WTC11 (cell line): ENCODE data around the gene PCDH9.

ENCODE experiments used
- ATF1 ChIP-seq: sonication (generic); formaldehyde crosslinking; IDR thresholded peaks from 2 replicates; pipeline ENCODE4 v1.8.1; 2023; ENCODE audit warnings: mild to moderate bottlenecking, moderate library complexity, missing genetic modification reagents
- ATF2 ChIP-seq: sonication (generic); formaldehyde crosslinking; IDR thresholded peaks from 2 replicates; pipeline ENCODE4 v1.8.1; 2022; ENCODE audit warnings: low read depth, missing genetic modification reagents, borderline replicate concordance
- CTCF ChIP-seq: fragments of 200-600 bp; IDR thresholded peaks from 2 replicates; pipeline ENCODE4 v1.8.0; 2022; ENCODE audit warnings: antibody characterized with exemption
- ESRRA ChIP-seq: sonication (generic); formaldehyde crosslinking; IDR thresholded peaks from 2 replicates; pipeline ENCODE4 v1.8.1; 2022; ENCODE audit warnings: mild to moderate bottlenecking, missing genetic modification reagents, borderline replicate concordance
- FOXJ3 ChIP-seq: sonication (generic); formaldehyde crosslinking; IDR thresholded peaks from 2 replicates; pipeline ENCODE4 v1.9.0; 2021; ENCODE audit warnings: missing genetic modification reagents, mild to moderate bottlenecking, borderline replicate concordance
- FOXP1 ChIP-seq: sonication (generic); formaldehyde crosslinking; IDR thresholded peaks from 2 replicates; pipeline ENCODE4 v1.8.0; 2022; ENCODE audit warnings: missing genetic modification reagents, mild to moderate bottlenecking, moderate library complexity, borderline replicate concordance
- GABPB1 ChIP-seq: sonication (generic); formaldehyde crosslinking; IDR thresholded peaks from 2 replicates; pipeline ENCODE4 v1.8.1; 2023; ENCODE audit warnings: mild to moderate bottlenecking, missing genetic modification reagents
- JUN ChIP-seq: sonication (generic); formaldehyde crosslinking; IDR thresholded peaks from 2 replicates; pipeline ENCODE4 v1.8.0; 2023; ENCODE audit warnings: mild to moderate bottlenecking, missing genetic modification reagents
- KAT7 ChIP-seq: sonication (generic); formaldehyde crosslinking; IDR thresholded peaks from 2 replicates; pipeline ENCODE4 v1.8.1; 2023; ENCODE audit warnings: missing genetic modification reagents, mild to moderate bottlenecking, borderline replicate concordance
- MAX ChIP-seq: sonication (generic); formaldehyde crosslinking; IDR thresholded peaks from 2 replicates; pipeline ENCODE4 v1.8.0; 2022; ENCODE audit warnings: mild to moderate bottlenecking, missing genetic modification reagents
- NR3C1 ChIP-seq: sonication (generic); formaldehyde crosslinking; conservative IDR thresholded peaks from 2 replicates; pipeline ENCODE4 v1.8.1; 2023; ENCODE audit warnings: low read depth, mild to moderate bottlenecking, missing genetic modification reagents
- SP1 ChIP-seq: sonication (generic); formaldehyde crosslinking; conservative IDR thresholded peaks from 2 replicates; pipeline ENCODE4 v1.8.1; 2022; ENCODE audit warnings: missing genetic modification reagents
- TEAD4 ChIP-seq: sonication (generic); formaldehyde crosslinking; IDR thresholded peaks from 2 replicates; pipeline ENCODE4 v1.8.0; 2022; ENCODE audit warnings: mild to moderate bottlenecking, missing genetic modification reagents
- USF1 ChIP-seq: sonication (generic); formaldehyde crosslinking; IDR thresholded peaks from 2 replicates; pipeline ENCODE4 v1.8.0; 2022; ENCODE audit warnings: mild to moderate bottlenecking, missing genetic modification reagents

GRCh38 chr13:67119481-67119894, 110.6 kb downstream of the PCDH9 start:
- TF ChIP-seq ATF2 (no peak), CTCF (no peak), SP1 (CRISPR knock-in tag) (no peak), JUN (CRISPR knock-in tag) (no peak), GABPB1 (CRISPR knock-in tag) (no peak), USF1 (no peak), NR3C1 (no peak), KAT7 (no peak), MAX (CRISPR knock-in tag) (no peak), ESRRA (CRISPR knock-in tag) (no peak), TEAD4 (CRISPR knock-in tag) (no peak), FOXP1 (no peak), ATF1 (CRISPR knock-in tag) (no peak), FOXJ3 (no peak)
